Colonic mucosa (tissue), 4 donors: ENCODE data around the gene MLKL. TPM values are rescaled to one million over a fixed set of nuclear protein-coding genes. Genes with fewer than 3 reads are reported as not detected.
"Not testable (repeated sequence)": the region's sequence is repeated elsewhere in the genome, so short reads cannot be mapped to it uniquely, and the experiment has no call there.

Experiments
- DNase-seq: peaks from one replicate; pipeline ENCODE4 v3.0.0-alpha.2; 2020
- H3K27ac ChIP-seq: fragments of 200-600 bp; one replicate; pipeline ENCODE4 v1.8.0; 2021
- H3K27me3 ChIP-seq: fragments of 200-600 bp; one replicate; pipeline ENCODE4 v1.8.0; 2021
- H3K36me3 ChIP-seq: fragments of 200-600 bp; one replicate; pipeline ENCODE4 v1.8.0; 2021
- H3K4me1 ChIP-seq: fragments of 200-600 bp; one replicate; pipeline ENCODE4 v1.8.0; 2021; ENCODE audit warnings: mild to moderate bottlenecking
- H3K4me3 ChIP-seq: fragments of 200-600 bp; one replicate; pipeline ENCODE4 v1.8.0; 2021
- H3K9ac ChIP-seq, 2 donors: one replicate each; pipeline ENCODE4 v1.7.0; 2013; ENCODE audit warnings: control low read depth in 2 of 2, low read depth in 2 of 2, low read length in 2 of 2
- H3K9me3 ChIP-seq: fragments of 200-600 bp; one replicate; pipeline ENCODE4 v1.8.0; 2021
- CTCF ChIP-seq: fragments of 200-600 bp; IDR thresholded peaks from one replicate; pipeline ENCODE4 v1.8.0; 2022; ENCODE audit warnings: antibody characterized with exemption, mild to moderate bottlenecking
- intact Hi-C: fragments of 100-400 bp; cut with DNase I; formaldehyde crosslinking; loops from one replicate; pipeline ENCODE4 v1.14.1; 2022
- total RNA-seq, 2 donors: library from RNA; stranded (reverse); fragmentation: NEBNext Ultra II Directional in 1 of 2; extraction: Animal tissue kit (Norgen Biotek cat#: 25700) in 1 of 2; gene quantifications; one replicate each; pipeline ENCODE4 v1.2.1, GENCODE V29; 2021
- donor health status: healthy.
- donor health status: DM: no; HTN: no; CAD: no.
- donor health status: DM: no; HTN: no; CAD: no.

Gene MLKL
- total RNA-seq, 2 donors from 2014 or later: 13.9 to 25.1 TPM

DNA sequence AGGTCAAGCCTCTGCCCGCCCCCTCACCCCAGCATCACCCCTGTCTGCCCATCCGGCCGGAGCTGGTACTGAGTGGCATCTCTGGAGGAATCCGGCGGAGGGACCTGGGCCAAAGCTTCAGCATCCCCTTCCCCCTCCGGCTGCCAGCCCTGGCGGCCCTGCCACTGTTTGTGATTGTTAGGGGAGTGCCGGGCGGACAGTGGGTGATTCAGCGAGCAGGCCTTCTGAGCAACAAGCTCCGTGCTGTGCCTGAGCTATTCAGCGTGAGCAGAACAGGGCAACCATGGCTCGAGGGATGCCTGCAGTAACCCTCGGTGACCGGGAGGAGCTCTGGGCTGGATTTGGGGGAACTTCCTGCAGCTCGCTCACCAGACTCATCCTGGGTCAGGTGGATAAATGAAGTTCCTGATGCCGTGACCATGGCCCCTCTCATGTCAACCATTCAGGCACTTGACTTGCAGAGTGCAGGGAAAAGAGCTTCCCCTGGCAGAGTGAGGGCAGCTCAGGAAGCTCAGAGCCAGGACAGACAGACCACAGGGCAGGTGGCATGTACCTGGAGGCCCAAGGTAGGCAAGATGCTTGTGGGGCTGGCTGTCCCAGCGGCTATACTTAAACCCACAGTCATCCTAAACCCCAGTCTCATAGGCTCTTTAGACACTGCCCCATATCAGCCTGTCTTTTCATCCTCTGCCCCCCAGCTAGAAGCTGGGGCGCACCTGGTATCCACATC is 24.3 kb upstream of the MLKL start:
- no peak for DNase-seq
- Histone ChIP-seq H3K27ac (no peak overlapping the region), H3K27me3 (no peaks in the 10 kb centered on the region), H3K36me3 (no peaks in the 10 kb centered on the region), H3K4me3 (no peak overlapping the region), H3K9me3 (no peaks in the 10 kb centered on the region), H3K4me1 (peaks cover 3% of the 10 kb centered on the region), H3K9ac (no peak overlapping the region)
- TF ChIP-seq CTCF: no peak
- intact Hi-C loops: no loop called here

DNA sequence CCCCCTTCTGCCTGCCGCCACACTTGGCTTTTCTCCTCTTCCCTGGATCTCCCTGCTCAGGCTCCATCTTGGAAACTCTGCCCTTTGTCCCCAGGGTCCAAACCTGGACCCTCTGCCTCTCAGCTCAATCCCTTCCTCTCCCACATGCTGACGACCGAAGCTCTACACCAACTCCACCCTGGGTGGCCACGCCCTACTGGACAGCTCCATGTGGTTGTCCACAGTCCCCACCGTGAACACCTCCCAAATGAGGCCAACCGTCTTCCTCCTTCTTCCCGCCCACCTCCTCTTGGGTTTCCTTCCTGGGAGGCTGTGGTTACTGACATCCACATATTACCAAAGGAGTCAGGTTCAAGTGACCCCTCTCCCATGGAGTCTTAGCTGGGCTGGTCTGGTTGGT is 22.6 kb upstream of the MLKL start:
- Histone ChIP-seq H3K9ac (no peak overlapping the region), H3K27me3 (no peaks in the 10 kb centered on the region), H3K9me3 (no peaks in the 10 kb centered on the region), H3K27ac (no peak overlapping the region), H3K4me3 (no peak overlapping the region), H3K36me3 (no peaks in the 10 kb centered on the region), H3K4me1 (no peaks in the 10 kb centered on the region)
- DNase-seq: no peak
- TF ChIP-seq CTCF: no peak
- intact Hi-C loops: no loop called here

GRCh38 chr16:74722156-74722555 is 21.5 kb upstream of the MLKL start:
- H3K4me1 ChIP-seq, DNase-seq, H3K36me3 ChIP-seq, H3K27ac ChIP-seq, H3K9ac ChIP-seq, H3K4me3 ChIP-seq, intact Hi-C loops, H3K9me3 ChIP-seq, H3K27me3 ChIP-seq: not testable (repeated sequence)

- intact Hi-C loops: no loop called here
- no peak for TF ChIP-seq CTCF
- Histone ChIP-seq H3K4me3 (no peak overlapping the region), H3K9me3 (no peaks in the 10 kb centered on the region), H3K27me3 (no peaks in the 10 kb centered on the region), H3K27ac (no peak overlapping the region), H3K9ac (no peak overlapping the region), H3K4me1 (no peaks in the 10 kb centered on the region), H3K36me3 (no peaks in the 10 kb centered on the region)
- no peak for DNase-seq
Observed at GRCh38 chr16:74721716-74722115, 21.1 kb upstream of the MLKL start.

DNA sequence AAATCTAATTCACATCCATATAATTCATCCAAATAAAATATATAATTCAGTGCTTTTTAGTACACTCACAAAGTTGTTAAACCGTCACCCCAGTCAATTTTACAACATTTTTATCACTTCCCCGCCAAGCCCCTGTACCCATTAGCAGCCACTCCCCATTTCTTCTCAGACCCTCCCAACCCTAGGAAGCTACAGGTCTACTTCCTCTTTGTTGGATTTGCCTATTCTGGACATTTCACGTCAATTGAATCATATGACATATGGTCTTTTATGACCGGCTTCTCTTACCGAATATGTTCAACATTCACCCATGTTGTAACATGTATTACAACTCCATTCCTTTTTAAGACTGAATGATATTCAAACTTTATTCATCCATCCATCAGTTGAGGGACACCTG is 19.9 kb upstream of the MLKL start:
- Histone ChIP-seq H3K36me3 (no peaks in the 10 kb centered on the region), H3K27me3 (no peaks in the 10 kb centered on the region), H3K4me1 (no peaks in the 10 kb centered on the region), H3K4me3 (no peak overlapping the region), H3K9me3 (no peaks in the 10 kb centered on the region), H3K9ac (no peak overlapping the region), H3K27ac (no peak overlapping the region)
- TF ChIP-seq CTCF: no peak
- no peak for DNase-seq
- intact Hi-C loops: no loop called here

GRCh38 chr16:74718741-74719610 is 18.3 kb upstream of the MLKL start:
- intact Hi-C loops: no loop called here
- Histone ChIP-seq H3K4me1 (no peaks in the 10 kb centered on the region), H3K27ac (no peak overlapping the region), H3K27me3 (no peaks in the 10 kb centered on the region), H3K9ac (no peak overlapping the region), H3K9me3 (no peaks in the 10 kb centered on the region), H3K4me3 (no peak overlapping the region), H3K36me3 (no peaks in the 10 kb centered on the region)
- TF ChIP-seq CTCF: no peak
- no peak for DNase-seq
